ENCODE data around the gene SEPTIN10.
"Not testable (repeated sequence)": the region's sequence is repeated elsewhere in the genome, so short reads cannot be mapped to it uniquely, and the experiment has no call there.

SEPTIN10 gene

GRCh38 chr2:109542384-109542783 is 71.4 kb downstream of the SEPTIN10 start:
- DNase-seq, result no peak

GRCh38 chr2:109538546-109538945 is 75.2 kb downstream of the SEPTIN10 start:
- no peak for DNase-seq

GRCh38 chr2:109537565-109538222 is 76.1 kb downstream of the SEPTIN10 start:
- DNase-seq, result no peak

GRCh38 chr2:109536556-109536955 is 77.2 kb downstream of the SEPTIN10 start:
- not testable (repeated sequence) for DNase-seq

GRCh38 chr2:109535217-109535946 is 78.4 kb downstream of the SEPTIN10 start:
- no peak for DNase-seq

- no peak for DNase-seq
Observed at GRCh38 chr2:109533823-109534222, 79.9 kb downstream of the SEPTIN10 start.

GRCh38 chr2:109532728-109533076 is 81.1 kb downstream of the SEPTIN10 start:
- no peak for DNase-seq

GRCh38 chr2:109531896-109532727 is 81.7 kb downstream of the SEPTIN10 start:
- no peak for DNase-seq

GRCh38 chr2:109531221-109531620 is 82.5 kb downstream of the SEPTIN10 start:
- no peak for DNase-seq

GRCh38 chr2:109530712-109531111 is 83.1 kb downstream of the SEPTIN10 start:
- no peak for DNase-seq

- no peak for DNase-seq
Observed at GRCh38 chr2:109529532-109530449, 84.0 kb downstream of the SEPTIN10 start.

GRCh38 chr2:109528811-109529501 is 84.8 kb downstream of the SEPTIN10 start:
- no peak for DNase-seq

- DNase-seq, result no peak
Observed at GRCh38 chr2:109527846-109528705, 85.7 kb downstream of the SEPTIN10 start.

GRCh38 chr2:109527079-109527478 is 86.7 kb downstream of the SEPTIN10 start:
- DNase-seq, result no peak

- no peak for DNase-seq
Observed at GRCh38 chr2:109526442-109526970, 87.3 kb downstream of the SEPTIN10 start.

- DNase-seq, result no peak
Observed at GRCh38 chr2:109525836-109526235, 87.9 kb downstream of the SEPTIN10 start.

- DNase-seq, result no peak
Observed at GRCh38 chr2:109523536-109524361, 90.0 kb downstream of the SEPTIN10 start.

- DNase-seq, result no peak
Observed at GRCh38 chr2:109523121-109523520, 90.6 kb downstream of the SEPTIN10 start.

- DNase-seq, result no peak
Observed at GRCh38 chr2:109522063-109522374, 91.7 kb downstream of the SEPTIN10 start.
